Measurements from ENCODE around the gene CYP4F2.

DNA sequence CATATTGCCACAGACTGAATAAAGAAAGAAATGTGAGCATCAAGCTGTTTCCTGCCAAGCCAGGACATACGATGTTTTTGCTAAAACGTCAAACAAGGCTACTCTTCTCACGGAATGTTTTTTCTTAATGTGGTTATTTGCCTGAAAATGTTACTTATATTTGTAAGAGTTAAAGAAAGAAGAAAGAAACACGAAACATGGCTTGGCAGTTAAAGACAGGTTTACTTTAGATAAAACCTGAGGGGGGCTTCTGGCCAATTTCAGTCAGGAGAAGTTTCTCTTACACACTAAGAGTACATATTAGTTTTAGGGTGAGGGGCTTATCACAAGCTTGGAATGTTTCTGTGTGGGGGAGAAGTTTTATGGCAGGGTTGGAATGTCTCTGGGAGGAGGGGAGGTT is 46.5 kb upstream of the CYP4F2 start:
- TF ChIP-seq POLR2A (IDR thresholded peaks at IDR 0.05) (no peak), CTCF (IDR thresholded peaks at IDR 0.05) (no peak)
